ENCODE results near the gene HYCC2.

HYCC2 gene

GRCh38 chr2:201090574-201090973 lies 19.1 kb upstream of the HYCC2 start:
- POLR2A ChIA-PET: no interaction called here
- Histone ChIP-seq H3K4me3 (ENCODE audit: low read depth, low read length) (no peak overlapping the region), H3K36me3 (ENCODE audit: control insufficient read depth in 2 of 2, insufficient read depth in 1 of 2, low read length in 2 of 2) (peaks cover 27 to 35% of the 10 kb centered on the region in 2 experiments), H3K4me1 (ENCODE audit: control insufficient read depth, insufficient read depth, low read length) (no peaks in the 10 kb centered on the region), H3K27ac (ENCODE audit: extremely low read depth, low read depth, low read length) (no peak overlapping the region), H3K9me3 (ENCODE audit: control insufficient read depth, insufficient read depth, low read depth, low read length) (no peaks in the 10 kb centered on the region)
- no peak for TF ChIP-seq ZNF292 (tag by site-specific recombination; IDR thresholded peaks at IDR 0.05; ENCODE audit: borderline replicate concordance, low read depth)
- no peak for TF ChIP-seq WT1 (tag by site-specific recombination; IDR thresholded peaks at IDR 0.05)
- TF ChIP-seq ZNF513 (tag by site-specific recombination; IDR thresholded peaks at IDR 0.05): no peak
- CTCF ChIA-PET: interaction anchor here (0.7 to 1.2 kb wide), 5 partner anchors 9 to 185 kb away, joined by 3 to 4 read pairs (median 3); no protein-coding TSS in a partner anchor

- Histone ChIP-seq H3K36me3 (ENCODE audit: control insufficient read depth in 2 of 2, insufficient read depth in 1 of 2, low read length in 2 of 2) (peaks cover 66 to 74% of the 10 kb centered on the region in 2 experiments), H3K9me3 (ENCODE audit: control insufficient read depth, insufficient read depth, low read depth, low read length) (no peaks in the 10 kb centered on the region), H3K4me3 (ENCODE audit: low read depth, low read length) (no peak overlapping the region), H3K4me1 (ENCODE audit: control insufficient read depth, insufficient read depth, low read length) (no peaks in the 10 kb centered on the region), H3K27ac (ENCODE audit: extremely low read depth, low read depth, low read length) (no peak overlapping the region)
- no peak for TF ChIP-seq ZNF580 (tag by site-specific recombination; IDR thresholded peaks at IDR 0.05)
- ChIA-PET CTCF (interaction anchor here (1.0 kb wide), 1 partner anchor 64 kb away, joined by 3 read pairs; no protein-coding TSS in a partner anchor), POLR2A (interaction anchor here (0.5 kb wide), 1 partner anchor 197 kb away, joined by 8 read pairs; no protein-coding TSS in a partner anchor)
These were observed 13.4 kb upstream of the HYCC2 start for GRCh38 chr2:201084863-201085262.

- H3K27ac ChIP-seq (ENCODE audit: extremely low read depth, low read depth, low read length): no peak overlapping the region
- TF ChIP-seq ZNF449 (tag by site-specific recombination; IDR thresholded peaks at IDR 0.05) (no peak), PRDM1 (tag by site-specific recombination; IDR thresholded peaks at IDR 0.05) (peak; percentile 90)
- no peak overlapping the region for H3K4me3 ChIP-seq (ENCODE audit: low read depth, low read length)
- POLR2A ChIA-PET: no interaction called here
- no peaks in the 10 kb centered on the region for H3K9me3 ChIP-seq (ENCODE audit: control insufficient read depth, insufficient read depth, low read depth, low read length)
- CTCF ChIA-PET: interaction anchor here (0.7 kb wide), 1 partner anchor 146 kb away, joined by 4 read pairs; no protein-coding TSS in a partner anchor
- peaks cover 13 to 14% of the 10 kb centered on the region in 2 experiments for H3K36me3 ChIP-seq (ENCODE audit: control insufficient read depth in 2 of 2, insufficient read depth in 1 of 2, low read length in 2 of 2)
- no peaks in the 10 kb centered on the region for H3K4me1 ChIP-seq (ENCODE audit: control insufficient read depth, insufficient read depth, low read length)
These were observed 3.5 kb upstream of the HYCC2 start for GRCh38 chr2:201074996-201075395.

- ChIA-PET POLR2A (interaction anchor here (1.0 to 1.1 kb wide), 2 partner anchors 43 to 45 kb away, joined by 3 read pairs; partner anchors contain the start of gene CFLAR), CTCF (no interaction called here)
- no peaks in the 10 kb centered on the region for H3K9me3 ChIP-seq (ENCODE audit: control insufficient read depth, insufficient read depth, low read depth, low read length)
- H3K4me3 ChIP-seq (ENCODE audit: low read depth, low read length): no peak overlapping the region
- H3K27ac ChIP-seq (ENCODE audit: extremely low read depth, low read depth, low read length): no peak overlapping the region
- no peaks in the 10 kb centered on the region for H3K36me3 ChIP-seq (ENCODE audit: control insufficient read depth in 2 of 2, insufficient read depth in 1 of 2, low read length in 2 of 2)
- 0 out of 2 replicates have a peak, but pooled peaks cover 2% of the 10 kb centered on the region for H3K4me1 ChIP-seq (ENCODE audit: control insufficient read depth, insufficient read depth, low read length)
- no peak for TF ChIP-seq ZNF324 (tag by site-specific recombination; IDR thresholded peaks at IDR 0.05)
- TF ChIP-seq ZNF623 (tag by site-specific recombination; IDR thresholded peaks at IDR 0.05): no peak
- TF ChIP-seq ZNF184 (tag by site-specific recombination; IDR thresholded peaks at IDR 0.05): no peak
- TF ChIP-seq WT1 (tag by site-specific recombination; IDR thresholded peaks at IDR 0.05): no peak
- no peak for TF ChIP-seq ZNF585B (tag by site-specific recombination; IDR thresholded peaks at IDR 0.05)
- TF ChIP-seq ZBTB10 (tag by site-specific recombination; IDR thresholded peaks at IDR 0.05): no peak
- TF ChIP-seq ZNF561 (tag by site-specific recombination; IDR thresholded peaks at IDR 0.05; ENCODE audit: borderline replicate concordance): no peak
- TF ChIP-seq SCRT1 (tag by site-specific recombination; IDR thresholded peaks at IDR 0.05; ENCODE audit: borderline replicate concordance): no peak
- no peak for TF ChIP-seq ZNF398 (tag by site-specific recombination; IDR thresholded peaks at IDR 0.05)
- no peak for TF ChIP-seq ZSCAN30 (tag by site-specific recombination; IDR thresholded peaks at IDR 0.05)
- no peak for TF ChIP-seq ZBTB7A (tag by site-specific recombination; IDR thresholded peaks at IDR 0.05; ENCODE audit: low read depth)
- no peak for TF ChIP-seq ZNF596 (tag by site-specific recombination; IDR thresholded peaks at IDR 0.05)
- TF ChIP-seq ZNF792 (tag by site-specific recombination; IDR thresholded peaks at IDR 0.05): no peak
These were observed 1.6 kb upstream of the HYCC2 start for GRCh38 chr2:201073071-201073470.
